Subcutaneous adipose tissue (tissue), 4 donors: ENCODE data around the gene SLC29A3. TPM values are rescaled to one million over a fixed set of nuclear protein-coding genes. Genes with fewer than 3 reads are reported as not detected.

Experiments
- total RNA-seq, 4 donors: library from RNA; depleted of rRNA; stranded (reverse); fragments of >200 nt; gene quantifications; one replicate each; pipeline ENCODE4 v1.1.0, GENCODE V29; 2016
- TF ChIP-seq, protein P1 (sequence below): fragments of 450-650 bp; IDR thresholded peaks from one replicate; pipeline ENCODE4 v1.5.1; 2016; ENCODE audit warnings: low read depth, mild to moderate bottlenecking, control low read depth, antibody characterized with exemption, moderate library complexity

SLC29A3 gene
- total RNA-seq, 4 donors from 2014 or later = 2.6 to 25.8 (median 4.2) TPM

DNA sequence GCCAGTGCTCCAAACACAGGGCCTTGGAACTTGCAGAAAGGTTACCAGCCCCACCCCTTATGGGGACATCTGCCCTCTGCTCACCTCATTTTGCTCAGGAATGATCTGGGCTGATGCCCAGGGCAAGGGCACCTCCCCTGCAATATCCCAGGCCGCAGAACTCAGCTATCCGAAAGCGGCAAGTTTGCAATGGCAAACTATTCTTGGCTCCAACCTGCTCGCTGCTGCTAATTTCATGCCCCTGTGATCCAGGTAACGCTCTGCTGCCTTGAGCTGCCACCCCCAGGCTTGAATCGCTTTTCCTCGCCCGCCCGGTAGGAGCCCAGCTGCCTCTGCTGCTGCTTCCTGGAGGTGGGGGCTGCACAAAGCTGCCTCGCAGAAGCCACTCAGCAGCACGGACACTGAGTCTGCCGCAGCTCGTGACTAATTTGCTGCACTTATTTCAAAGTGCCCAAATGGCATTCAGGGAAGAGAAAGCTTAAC, 18.2 kb downstream of the SLC29A3 start:
- TF ChIP-seq, protein P1, sequence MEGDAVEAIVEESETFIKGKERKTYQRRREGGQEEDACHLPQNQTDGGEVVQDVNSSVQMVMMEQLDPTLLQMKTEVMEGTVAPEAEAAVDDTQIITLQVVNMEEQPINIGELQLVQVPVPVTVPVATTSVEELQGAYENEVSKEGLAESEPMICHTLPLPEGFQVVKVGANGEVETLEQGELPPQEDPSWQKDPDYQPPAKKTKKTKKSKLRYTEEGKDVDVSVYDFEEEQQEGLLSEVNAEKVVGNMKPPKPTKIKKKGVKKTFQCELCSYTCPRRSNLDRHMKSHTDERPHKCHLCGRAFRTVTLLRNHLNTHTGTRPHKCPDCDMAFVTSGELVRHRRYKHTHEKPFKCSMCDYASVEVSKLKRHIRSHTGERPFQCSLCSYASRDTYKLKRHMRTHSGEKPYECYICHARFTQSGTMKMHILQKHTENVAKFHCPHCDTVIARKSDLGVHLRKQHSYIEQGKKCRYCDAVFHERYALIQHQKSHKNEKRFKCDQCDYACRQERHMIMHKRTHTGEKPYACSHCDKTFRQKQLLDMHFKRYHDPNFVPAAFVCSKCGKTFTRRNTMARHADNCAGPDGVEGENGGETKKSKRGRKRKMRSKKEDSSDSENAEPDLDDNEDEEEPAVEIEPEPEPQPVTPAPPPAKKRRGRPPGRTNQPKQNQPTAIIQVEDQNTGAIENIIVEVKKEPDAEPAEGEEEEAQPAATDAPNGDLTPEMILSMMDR = no peak

DNA sequence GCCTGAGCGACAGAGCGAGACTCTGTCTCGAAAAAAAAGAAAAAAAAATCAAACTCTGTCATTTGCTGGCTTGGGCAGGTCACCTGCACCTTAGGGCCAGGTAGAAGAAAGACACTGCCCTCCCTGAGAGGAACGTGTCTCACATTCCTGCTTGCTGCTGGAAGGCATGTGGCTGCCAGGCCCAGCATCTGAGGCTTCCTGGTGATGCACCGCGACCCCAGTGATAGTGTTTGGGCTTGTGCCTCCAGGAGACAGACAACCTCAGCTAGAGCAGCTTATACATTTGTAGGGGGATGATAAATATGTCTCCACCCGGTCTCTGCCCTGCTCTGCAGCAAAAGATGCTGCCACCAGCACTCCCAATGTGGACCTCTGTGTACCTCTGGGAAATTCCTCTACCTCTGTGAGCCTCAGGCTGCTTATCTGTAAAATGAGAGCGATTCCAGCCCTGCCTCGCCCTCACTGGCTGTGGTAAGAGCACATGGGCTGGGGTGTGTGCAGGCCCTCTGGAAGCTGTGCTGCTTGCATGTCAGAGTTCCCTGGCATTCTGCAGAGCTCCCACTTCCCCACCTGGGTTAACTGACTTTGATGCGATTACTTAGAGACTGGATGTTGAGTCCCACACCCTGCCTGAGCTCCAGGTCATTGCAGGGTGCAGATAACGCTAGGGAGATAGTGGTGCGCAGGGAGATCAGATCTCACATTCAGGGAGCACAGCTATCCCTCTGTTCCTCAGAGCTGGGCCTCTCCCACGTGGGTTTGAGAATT, 19.9 kb downstream of the SLC29A3 start:
- TF ChIP-seq, protein P1 = no peak

DNA sequence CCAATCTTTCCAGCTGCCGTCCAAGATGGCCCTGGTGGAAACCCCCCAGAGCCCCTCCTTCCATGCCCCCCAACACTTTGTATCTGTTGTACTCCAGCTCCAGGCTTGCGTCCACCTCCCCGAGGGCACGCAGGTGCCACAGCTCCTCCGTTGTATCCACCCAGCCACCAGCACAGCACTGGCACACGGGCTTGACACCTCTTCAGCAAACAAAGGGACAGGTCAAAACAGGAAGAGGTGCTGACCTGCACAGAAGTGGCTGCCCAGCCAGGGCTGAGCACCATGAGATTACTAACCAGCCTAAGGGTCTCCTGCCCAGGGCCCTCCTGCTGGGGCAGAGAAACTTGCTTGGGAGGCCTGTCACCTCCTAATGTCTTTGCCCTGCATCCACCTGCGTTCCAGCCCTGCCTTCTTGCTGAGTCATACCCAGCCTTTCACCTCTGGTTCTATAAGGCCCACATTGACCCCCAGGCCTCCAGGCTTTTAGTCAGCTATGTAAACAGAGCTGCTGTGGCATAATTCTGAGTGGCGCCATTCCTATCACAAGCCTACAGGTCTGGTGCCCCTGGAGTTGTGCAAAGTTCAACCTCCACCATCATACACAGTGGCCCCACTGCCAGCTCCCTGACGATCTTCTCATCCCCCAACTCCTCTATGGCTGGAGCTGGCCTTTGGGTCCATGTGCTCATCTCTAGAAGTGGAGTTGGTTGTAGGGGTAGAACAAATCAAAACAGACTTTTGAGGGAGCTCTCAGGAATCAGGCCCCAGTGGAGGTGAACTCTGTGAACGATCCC, 20.9 kb downstream of the SLC29A3 start:
- TF ChIP-seq, protein P1 = no peak

DNA sequence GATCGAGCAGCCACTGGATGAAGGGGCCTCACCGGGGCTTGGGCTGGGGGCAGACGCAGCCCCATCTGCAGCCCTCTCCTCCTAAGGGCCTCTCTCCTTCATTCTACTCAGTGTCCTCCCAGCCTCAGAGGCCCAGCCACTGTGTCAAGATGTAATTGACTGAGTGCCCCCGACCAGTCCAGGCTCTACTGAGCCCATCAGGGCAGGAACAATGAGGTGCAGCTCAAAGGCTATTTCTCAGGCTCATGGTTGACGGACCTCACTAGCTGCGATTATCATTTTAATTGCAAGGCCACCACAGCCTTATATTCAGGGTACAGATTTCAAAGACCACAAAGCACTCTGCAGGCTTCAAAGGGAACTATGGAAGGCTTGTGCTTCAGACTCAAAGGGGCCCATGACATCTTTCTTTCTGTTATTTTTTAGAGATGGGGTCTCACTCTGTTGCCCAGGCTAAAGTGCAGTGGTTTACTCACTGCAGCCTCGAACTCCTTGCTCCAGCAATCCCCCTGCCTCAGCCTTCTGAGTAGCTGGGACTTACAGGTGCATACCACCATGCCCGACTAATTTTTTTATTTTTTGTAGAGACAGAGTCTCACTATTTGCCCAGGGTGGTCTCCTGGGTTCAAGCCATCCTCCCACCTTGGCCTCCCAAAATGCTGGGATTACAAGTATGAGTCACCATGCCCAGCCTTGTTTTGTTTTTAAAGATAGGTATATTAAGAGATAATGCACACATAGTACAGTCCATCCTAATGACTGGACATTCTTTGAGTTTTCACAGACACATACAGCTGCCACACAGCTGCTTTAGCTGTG, 23.7 kb downstream of the SLC29A3 start:
- TF ChIP-seq, protein P1 = no peak

DNA sequence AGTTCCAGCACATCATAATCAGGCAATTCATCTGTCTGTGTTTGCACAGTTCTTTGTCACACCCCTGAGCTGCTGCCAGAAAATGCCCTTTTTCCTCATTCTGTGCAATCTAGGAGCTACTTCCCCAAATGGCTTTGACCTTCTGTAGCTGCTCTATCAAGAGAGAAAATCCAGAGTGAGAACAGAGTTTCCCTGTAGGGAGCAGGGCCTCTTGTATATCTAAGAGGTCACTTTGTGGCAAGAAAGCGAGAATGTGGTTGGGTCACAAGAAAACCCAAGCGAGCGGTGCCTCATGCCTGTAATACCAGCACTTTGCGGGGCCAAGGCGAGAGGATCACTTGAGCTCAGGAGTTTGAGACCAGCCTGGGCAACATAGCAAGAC, 24.3 kb downstream of the SLC29A3 start:
- TF ChIP-seq, protein P1 = no peak

DNA sequence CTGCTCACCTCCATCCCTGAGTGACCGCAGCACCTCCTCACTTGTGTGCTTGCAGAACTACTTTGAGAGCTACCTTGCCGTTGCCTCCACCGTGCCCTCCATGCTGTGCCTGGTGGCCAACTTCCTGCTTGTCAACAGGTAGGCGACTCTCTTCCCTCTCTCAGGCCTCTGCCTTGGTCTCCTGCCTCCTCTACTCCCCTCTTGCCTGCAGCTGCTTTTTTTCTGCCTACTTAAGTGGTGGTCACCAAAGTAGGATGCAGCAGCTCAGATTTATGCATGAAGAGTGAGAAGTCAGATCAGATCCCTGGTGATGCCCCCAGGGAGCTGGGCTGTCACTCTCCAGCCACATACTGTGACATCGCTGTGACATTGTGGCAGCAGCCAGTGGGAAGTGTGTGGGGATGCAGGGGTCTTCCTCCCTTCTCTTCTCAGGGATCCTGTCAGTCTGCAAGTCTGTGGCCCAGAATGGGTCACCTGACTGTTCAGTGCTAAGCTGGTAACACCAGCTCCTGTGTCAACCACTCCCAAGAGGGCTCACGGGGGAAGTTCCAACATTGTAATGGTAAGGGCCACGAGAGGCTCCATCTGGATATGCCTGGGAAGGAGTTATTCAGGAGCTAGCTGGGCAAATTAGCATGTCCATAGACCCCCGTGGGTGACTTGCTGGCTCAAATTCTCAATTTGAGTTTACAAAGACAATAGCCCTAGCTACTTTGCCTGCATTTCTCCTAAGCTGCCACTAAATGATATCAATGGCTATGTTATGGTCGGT, 25.3 kb downstream of the SLC29A3 start:
- TF ChIP-seq, protein P1 = no peak
